ENCODE measurements around the gene OR52W1.

OR52W1 gene, protein sequence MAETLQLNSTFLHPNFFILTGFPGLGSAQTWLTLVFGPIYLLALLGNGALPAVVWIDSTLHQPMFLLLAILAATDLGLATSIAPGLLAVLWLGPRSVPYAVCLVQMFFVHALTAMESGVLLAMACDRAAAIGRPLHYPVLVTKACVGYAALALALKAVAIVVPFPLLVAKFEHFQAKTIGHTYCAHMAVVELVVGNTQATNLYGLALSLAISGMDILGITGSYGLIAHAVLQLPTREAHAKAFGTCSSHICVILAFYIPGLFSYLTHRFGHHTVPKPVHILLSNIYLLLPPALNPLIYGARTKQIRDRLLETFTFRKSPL

DNA sequence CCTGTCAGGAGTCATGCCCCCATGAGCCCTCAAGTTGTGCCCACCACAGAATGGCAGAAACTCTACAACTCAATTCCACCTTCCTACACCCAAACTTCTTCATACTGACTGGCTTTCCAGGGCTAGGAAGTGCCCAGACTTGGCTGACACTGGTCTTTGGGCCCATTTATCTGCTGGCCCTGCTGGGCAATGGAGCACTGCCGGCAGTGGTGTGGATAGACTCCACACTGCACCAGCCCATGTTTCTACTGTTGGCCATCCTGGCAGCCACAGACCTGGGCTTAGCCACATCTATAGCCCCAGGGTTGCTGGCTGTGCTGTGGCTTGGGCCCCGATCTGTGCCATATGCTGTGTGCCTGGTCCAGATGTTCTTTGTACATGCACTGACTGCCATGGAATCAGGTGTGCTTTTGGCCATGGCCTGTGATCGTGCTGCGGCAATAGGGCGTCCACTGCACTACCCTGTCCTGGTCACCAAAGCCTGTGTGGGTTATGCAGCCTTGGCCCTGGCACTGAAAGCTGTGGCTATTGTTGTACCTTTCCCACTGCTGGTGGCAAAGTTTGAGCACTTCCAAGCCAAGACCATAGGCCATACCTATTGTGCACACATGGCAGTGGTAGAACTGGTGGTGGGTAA, at the start of gene OR52W1:
OR52W1 (plus strand) TSS at position 51 of the 637 bp plus-strand sequence; CDS start at position 51, 0 bp downstream.
- no peak for DNase-seq (ENCODE audit: extremely low read depth, low read depth)
- TF ChIP-seq, protein P1, sequence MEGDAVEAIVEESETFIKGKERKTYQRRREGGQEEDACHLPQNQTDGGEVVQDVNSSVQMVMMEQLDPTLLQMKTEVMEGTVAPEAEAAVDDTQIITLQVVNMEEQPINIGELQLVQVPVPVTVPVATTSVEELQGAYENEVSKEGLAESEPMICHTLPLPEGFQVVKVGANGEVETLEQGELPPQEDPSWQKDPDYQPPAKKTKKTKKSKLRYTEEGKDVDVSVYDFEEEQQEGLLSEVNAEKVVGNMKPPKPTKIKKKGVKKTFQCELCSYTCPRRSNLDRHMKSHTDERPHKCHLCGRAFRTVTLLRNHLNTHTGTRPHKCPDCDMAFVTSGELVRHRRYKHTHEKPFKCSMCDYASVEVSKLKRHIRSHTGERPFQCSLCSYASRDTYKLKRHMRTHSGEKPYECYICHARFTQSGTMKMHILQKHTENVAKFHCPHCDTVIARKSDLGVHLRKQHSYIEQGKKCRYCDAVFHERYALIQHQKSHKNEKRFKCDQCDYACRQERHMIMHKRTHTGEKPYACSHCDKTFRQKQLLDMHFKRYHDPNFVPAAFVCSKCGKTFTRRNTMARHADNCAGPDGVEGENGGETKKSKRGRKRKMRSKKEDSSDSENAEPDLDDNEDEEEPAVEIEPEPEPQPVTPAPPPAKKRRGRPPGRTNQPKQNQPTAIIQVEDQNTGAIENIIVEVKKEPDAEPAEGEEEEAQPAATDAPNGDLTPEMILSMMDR (IDR thresholded peaks at IDR 0.05; ENCODE audit: low read depth, low read length): no peak

DNA sequence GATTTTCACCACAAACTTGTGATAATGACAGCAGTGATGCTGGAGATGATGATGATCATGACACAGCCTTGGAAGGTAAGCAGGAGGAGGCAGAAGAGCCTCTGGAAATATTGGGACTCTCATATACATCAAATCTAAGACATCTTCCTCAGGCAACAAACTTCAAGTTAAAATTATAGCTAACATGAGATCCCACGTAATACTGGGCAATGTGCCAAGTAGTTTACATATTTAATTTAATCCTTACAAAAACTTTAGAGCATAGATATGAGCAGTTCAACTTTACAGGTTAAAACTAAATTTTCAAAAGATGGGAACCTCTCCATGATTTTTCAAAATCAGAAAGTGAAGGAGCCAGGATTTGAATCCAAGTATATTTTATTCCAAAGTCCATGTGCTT, 47.9 kb upstream of the OR52W1 start:
- no peak for DNase-seq (ENCODE audit: extremely low read depth, low read depth)
- TF ChIP-seq, protein P1 (IDR thresholded peaks at IDR 0.05; ENCODE audit: low read depth, low read length): no peak

DNA sequence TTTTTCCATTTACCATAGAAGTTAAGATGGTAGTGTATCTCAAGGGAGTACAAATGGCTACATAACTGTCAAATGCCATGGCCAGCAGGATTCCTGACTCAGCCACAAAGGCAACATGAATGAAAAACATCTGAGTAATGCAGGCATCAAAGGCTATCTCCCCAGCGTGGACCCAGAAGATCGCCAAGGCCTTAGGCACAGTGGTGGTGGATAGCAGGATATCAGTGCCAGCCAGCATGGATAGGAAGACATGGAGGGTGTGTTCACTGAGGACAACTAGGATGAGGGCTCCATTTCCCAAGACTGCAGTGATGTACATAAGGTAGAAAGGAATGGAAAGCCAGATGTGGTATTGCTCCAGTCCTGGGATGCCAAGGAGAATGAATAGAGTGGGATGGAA, 46.9 kb upstream of the OR52W1 start:
- no peak for DNase-seq (ENCODE audit: extremely low read depth, low read depth)
- TF ChIP-seq, protein P1 (IDR thresholded peaks at IDR 0.05; ENCODE audit: low read depth, low read length): no peak

DNA sequence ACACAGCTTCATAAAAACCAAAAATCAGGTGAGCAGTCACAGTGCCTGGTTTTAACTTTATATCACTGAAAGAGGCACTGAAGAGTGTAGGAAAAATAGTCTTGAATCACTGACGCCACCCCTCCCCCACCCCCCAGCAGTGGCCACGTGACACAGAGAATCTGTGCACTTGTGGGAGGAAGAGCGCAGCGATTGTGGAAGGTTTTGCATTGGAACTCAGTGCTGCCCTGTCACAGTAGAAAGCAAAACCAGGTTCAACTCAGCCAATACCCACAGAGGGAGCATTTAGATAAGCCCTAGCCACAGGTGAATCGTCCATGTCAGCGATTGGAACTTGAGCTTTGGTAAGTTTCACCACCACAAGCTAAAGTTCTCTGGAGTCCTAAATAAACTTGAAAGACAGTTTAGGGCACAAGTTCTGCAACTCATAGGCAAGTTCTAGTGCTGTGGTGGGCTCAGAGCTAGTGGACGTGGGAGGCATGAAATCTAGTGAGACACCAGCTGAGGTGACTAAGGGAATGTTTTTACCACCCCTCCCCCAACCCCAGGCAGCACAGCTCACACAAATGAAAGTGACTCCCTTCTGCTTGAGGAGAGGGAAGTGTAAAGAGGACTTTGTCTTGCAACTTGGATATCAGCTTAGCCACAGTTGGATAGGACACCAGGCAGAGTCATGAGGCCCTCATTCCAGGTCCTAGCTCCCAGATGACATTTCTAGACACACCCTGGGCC, 42.2 kb upstream of the OR52W1 start:
- TF ChIP-seq, protein P1 (IDR thresholded peaks at IDR 0.05; ENCODE audit: low read depth, low read length): no peak
- DNase-seq (ENCODE audit: extremely low read depth, low read depth): no peak

DNA sequence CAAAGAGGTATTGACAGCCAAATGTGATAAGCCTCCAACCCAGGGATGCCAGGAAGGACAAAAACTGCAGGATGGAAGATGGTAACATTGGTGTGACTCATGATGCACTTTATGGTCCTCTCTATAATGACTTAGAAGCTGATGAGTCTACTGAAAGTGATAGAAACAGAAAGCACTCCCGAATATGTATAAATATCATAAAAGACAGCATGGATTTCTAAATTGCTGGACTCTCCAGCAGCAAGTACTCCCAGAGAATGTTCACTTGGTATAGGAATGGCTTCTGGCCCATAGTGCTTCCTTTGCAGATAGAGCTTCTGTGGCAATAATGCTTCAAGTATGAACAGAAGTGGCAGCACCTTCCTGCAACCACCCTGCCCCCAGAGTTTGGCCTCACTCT, 28.8 kb upstream of the OR52W1 start, which contains the start of gene OR52B2:
OR52B2 (minus strand) TSS at position 101 of the 400 bp plus-strand sequence; CDS start at position 101, 0 bp downstream.
- DNase-seq (ENCODE audit: extremely low read depth, low read depth): no peak

DNA sequence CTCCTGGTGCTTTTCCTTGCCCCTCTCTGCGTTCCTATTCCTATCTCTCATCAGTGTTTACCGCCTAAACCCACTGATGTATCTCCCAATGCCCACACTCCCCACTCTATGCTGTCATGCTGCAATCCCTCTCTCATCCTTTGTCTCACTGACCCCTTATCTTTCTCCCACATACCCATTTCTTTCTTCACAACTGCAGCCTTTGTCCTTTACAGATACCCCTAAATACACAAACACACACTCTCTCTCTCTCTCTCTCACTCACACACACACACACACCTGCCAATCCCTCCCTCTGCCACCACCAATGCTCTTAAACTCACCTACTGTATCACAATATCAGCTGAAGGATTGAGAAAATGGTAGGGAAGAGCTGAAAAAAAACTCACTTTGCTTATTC, 23.6 kb upstream of the OR52W1 start:
- no peak for DNase-seq (ENCODE audit: extremely low read depth, low read depth)
- TF ChIP-seq, protein P1 (IDR thresholded peaks at IDR 0.05; ENCODE audit: low read depth, low read length): no peak

More for the DNA sequence above, 28.8 kb upstream of the OR52W1 start, which contains the start of gene OR52B2:
- TF ChIP-seq, protein P1 (IDR thresholded peaks at IDR 0.05; ENCODE audit: low read depth, low read length): no peak
